ENCODE results near the gene NKX1-2.
A peak's percentile ranks its signal among the peaks of the same experiment; 100 is the strongest.

NKX1-2 gene

DNA sequence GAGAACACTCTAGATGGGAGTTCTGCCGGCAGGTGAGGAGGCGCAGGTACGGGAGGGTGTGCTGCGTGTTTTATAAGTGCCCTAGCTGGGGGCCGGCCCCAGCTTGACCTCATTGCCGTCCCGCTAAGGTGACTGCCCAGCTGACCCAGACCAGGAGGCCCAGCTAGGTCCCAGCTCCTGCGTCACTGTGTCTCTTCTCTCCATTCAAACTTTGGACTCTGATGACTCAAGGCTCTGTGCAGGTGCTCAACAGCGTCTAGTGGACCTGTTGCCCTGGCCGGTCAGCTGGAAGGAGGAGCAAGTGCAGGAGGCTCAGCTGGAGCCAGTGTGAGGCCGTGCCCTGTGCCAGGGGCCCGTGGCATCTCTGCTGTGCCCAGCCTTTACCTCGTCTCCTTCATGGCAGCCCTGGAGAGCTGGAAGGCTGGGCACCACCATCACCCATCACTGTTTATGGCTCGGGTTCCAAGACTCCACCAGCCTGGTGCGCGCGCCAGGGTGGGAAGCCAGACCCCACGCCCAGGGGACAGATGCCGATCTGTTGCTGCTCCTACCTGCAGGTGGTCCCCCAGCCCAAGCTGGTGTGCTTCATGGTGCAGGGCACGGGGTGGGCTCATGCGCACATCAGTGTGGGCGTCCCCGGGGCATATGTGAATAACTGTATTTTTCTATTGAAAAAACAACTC is 26.3 kb upstream of the NKX1-2 start:
- no peak for DNase-seq (ENCODE audit: low read depth)

DNA sequence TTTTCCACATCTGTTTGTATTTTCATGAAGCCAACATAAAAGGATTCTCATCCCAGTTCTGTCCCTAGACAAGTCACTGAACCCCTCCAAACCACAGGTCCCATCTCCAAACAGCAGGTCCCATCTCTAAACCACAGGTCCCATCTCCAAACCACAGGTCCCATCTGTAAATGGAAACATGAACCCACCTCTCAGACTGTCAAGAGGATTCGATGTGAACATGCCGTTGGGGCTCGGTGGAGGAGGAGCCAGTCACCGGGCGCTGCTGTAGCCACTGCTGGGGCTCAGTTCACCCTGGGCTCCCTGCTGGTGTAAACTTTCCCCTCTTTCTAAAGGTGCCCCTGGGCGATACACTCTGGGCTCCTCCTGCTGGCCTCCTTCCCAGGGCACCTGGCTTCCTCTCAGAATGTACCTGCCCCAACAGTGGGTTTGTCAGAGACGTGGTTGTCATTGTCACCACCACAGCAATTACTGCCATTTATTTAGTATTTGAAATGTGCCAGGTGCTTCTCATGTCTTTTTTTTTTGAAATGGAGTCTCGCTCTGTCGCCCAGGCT is 24.8 kb upstream of the NKX1-2 start:
- DNase-seq (ENCODE audit: low read depth): no peak

DNA sequence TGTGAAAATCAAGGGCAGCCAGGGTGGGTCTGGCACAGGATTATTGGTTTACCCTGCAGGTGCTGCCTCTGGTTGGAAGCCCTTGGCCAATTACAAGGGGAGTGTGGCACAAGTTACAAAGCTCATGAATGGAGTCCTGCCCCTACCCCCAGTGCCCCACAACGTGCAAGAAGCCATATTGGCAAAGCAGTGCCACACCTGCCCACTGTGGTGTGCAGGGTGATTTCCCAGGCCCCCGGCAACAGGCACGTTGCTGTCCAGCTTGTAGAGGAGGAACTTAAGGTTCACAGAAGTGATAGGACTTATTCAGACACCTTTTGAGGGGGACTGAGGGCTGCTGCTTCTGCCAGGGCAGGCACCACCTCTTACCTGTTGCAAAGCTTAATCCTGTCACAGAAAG is 23.2 kb upstream of the NKX1-2 start:
- DNase-seq (ENCODE audit: low read depth): no peak

DNA sequence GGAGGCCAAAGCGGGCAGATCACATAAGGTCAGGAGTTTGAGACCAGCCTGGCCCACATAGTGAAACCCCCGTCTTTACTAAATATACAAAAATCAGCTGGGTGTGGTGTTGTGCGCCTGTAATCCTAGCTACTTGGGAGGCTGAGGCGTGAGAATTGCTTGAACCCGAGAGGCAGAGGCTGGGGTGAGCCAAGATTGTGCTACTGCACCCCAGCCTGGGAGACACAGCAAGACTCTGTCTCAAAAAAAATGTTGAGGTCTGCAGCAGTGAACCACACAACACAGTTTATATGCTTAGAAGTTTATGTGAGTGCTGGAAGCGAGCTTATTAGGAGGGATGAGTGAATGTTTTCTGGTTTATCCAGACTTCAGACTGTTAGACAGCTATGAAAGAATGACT is 22.2 kb upstream of the NKX1-2 start:
- no peak for DNase-seq (ENCODE audit: low read depth)

DNA sequence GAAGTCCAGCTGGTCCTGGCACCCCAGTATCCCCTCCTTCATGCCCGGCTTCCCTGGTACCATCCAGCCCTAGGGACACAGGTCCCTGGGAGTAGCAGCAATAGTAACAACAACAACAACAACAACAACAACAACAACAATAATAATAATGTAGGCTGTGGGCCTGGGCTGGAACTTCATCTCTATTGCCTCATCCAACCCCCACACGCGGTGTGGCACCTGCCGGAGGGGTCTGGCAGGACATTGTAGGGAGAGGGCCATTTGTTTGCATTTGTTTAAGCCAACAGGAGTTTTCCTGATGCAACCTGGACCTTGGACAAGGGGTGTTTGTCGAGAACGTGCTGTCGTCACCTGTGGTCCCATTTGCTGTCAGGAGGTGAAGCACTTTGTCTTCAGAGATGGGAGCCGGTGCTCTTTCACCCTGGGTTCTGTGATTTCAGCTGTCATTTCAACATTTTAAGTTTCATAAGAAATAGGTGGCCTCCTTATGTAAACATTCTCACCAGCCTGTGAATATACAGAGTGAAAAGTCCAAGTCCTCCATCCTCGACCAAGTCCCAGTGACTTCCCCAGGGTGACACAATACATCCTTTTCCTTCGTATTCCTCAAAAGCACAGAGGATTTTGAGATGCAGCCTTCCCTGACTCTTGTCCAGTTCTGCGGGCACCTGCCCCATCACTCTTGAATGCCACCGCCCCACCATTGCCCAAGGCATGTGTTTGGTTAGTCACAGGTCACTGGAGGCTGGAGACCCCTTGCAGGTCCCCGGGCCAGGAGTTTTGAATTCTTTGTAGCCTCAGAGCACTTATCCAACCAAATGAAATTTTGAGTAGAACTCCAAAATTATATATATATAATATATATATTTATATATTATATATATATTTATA is 21.0 kb upstream of the NKX1-2 start:
- DNase-seq (ENCODE audit: low read depth): no peak

DNA sequence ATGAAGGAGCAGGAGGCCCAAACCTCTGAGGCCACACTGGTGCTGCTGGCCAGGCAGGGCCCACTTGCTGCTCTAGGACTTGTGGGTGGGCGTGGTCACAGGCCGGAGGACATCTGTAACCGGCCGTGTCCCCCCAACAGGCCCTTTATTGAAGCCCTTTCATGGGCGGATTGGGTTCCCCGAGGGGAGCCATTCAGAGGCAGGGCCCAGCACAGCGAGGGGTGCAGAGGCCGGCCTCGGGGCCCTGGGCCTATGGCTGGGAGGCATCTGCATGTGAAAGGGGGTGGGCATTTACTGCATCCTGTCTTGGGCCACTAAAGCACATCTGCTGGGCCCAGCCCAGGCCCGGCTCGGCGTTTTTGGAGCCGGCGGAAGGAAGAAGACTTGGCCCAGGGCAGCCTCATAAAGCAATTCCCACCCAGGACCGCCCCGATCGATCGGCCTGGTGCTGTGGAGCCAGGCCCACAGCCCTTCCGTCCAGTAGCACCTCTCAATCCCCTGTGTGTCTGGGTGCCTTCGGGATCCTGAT is 20.2 kb upstream of the NKX1-2 start:
- no peak for DNase-seq (ENCODE audit: low read depth)

DNA sequence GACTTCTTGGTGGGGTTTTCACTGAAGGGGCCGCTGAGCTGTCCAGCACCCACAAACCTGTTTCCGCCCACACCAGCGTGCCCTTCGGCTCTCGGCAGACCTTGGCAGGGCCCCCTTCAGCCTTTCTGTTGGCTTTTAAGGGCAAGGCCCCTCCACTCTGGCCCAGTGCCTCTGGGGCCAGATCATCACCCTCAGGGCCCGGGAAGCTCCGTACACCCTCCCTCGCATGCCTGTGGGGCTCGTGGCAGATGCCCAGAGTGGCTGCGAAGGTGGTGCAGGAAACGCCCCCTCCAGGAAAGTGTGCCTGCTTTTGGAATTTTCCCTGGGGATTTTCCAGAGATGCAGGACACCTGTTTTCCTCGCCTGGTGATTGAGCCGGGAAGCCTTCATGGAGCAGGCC is 18.8 kb upstream of the NKX1-2 start:
- no peak for DNase-seq (ENCODE audit: low read depth)

DNA sequence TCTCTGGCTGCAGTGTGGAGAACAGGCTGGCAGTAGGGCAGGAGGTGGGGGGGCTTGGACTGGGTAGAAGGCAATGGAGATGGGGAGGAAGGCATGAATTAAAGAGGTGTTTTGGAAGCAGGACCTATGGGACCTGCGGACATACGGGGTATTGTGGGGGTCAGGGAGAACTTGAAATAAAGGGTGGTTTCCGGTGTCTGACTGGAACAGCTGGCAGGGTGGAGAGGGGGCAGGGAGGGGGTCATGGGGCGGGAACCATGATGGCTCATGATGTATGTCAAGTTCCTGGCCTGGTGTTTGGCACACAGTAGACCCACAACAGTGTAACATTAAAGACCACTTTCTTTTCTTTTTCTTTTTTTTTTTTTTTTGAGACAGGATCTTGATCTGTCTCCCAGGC is 17.3 kb upstream of the NKX1-2 start:
- no peak for DNase-seq (ENCODE audit: low read depth)

DNA sequence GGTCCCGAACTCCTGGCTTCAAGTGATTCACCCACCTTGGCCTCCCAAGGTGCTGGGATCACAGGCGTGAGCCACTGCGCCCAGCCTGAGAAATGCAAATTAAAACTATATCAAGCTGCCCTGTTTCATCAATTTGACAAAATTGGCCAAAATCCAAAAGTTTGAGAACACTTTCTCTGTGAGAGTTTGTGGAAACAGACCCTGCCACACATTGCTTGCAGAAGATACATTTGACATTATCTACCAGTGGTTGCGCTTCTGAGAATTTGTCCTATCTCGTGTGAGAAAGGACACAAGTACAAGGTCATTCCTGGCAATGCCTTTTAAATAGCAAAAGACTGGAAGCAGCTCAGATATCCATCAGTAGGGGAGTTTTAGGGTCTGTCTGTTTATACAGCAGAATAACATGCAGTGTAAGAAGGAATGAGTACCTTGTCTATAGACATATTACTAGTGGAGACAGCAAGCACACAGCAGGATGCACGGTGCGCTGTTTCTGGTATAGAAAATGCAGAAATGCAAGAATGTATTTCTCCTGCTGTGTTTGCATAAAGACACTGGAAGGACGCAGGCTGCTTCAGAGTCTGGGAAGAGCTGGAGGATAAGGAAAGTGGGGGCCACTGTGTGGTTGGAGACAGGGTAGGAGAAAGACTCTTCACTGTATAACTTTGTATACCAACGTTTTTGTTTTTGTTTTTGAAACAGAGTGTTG is 16.1 kb upstream of the NKX1-2 start:
- DNase-seq (ENCODE audit: low read depth): no peak

DNA sequence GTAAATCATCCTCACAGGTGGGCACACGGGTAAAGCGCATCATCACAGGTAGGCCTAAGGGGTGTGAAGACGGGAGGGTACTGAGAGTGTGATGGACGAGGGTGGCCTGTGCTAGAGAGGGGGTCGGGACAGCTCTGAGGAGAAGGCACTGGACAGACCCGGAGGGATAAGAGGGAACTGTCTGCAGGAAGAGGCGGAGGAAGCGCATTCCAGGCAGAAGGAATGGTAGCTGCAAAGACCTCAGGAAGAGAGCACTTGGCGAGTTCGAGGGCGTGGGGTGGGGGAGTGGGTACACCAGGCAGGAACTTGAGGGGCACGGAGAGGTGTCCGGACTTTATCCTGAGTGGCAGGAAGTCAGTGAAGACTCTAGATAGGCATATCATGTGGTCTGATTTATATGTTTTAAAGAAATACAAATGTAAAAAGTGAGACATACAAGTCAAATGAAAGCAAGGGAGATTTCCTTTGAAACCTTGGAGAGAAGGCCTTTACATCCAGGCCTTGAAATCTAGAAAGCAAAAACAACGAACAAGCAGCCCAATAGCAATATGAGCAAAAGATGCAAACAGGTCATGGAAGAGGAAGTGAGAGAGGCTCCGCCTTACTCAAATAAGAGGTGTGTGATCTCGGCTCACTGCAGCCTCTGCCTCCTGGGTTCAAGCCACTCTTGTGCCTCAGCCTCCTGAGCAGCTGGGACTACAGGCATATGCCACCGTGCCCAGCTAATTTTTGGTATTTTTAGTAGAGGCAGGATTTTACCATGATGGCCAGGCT is 15.4 kb upstream of the NKX1-2 start:
- DNase-seq (ENCODE audit: low read depth): no peak

DNA sequence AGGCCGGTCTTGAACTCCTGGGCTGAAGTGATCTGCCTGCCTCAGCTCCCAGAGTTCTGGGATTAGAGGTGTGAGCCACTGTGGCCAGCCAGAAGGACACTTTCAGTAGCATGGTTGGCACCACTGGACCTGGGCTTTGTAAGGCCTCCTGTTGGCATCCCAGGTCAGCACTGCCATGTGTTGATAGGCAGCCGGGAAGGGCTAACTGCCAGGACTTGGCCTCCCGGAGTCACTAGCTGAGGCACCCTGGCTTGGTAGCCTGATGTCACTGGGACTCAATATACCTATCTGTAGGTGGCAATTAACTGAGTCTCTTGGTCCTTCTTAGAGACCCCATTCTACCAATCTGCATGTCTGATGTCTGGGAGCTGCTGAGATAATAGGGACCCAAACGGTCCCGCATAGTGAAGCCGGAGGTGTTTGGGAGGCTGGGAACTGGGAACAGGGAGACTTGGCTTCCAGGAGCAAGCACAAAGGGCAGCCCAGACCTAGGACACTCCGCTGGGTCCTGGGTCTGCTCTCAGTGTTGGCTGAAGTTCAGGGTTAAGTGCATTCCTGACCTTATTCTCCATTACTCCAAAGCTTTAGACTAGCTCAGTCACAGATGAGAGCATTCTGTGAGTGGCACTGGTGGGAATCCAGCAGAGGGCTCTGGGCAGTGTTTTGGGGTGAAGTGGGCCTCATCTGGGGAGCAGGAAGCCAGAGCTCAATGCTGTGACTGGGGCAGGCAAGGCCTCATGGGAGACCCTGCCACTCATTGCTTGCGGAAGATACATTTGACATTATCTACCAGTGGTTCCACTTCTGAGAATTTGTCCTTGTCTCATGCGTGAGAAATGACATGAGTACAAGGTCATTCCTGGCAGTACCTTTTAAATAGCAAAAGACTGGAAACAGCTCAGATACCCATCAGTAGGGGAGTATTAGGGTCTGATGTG is 14.5 kb upstream of the NKX1-2 start:
- DNase-seq (ENCODE audit: low read depth): no peak

DNA sequence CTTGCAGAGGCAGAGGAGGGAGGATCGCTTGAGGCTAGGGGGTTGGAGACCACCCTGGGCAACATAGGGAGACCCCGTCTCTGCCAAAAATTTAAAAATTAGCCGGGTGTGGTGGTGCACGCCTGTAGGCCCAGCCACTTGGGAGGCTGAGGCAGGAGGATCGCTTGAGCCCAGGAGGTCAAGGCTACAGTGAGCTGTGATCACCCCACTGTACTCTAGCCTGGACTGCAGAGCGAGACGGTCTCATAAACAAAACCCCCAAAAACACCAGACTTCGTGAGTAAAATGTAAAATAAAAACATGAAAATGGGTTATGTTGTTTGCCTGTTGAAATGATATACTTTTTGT is 12.5 kb upstream of the NKX1-2 start:
- no peak for DNase-seq (ENCODE audit: low read depth)

DNA sequence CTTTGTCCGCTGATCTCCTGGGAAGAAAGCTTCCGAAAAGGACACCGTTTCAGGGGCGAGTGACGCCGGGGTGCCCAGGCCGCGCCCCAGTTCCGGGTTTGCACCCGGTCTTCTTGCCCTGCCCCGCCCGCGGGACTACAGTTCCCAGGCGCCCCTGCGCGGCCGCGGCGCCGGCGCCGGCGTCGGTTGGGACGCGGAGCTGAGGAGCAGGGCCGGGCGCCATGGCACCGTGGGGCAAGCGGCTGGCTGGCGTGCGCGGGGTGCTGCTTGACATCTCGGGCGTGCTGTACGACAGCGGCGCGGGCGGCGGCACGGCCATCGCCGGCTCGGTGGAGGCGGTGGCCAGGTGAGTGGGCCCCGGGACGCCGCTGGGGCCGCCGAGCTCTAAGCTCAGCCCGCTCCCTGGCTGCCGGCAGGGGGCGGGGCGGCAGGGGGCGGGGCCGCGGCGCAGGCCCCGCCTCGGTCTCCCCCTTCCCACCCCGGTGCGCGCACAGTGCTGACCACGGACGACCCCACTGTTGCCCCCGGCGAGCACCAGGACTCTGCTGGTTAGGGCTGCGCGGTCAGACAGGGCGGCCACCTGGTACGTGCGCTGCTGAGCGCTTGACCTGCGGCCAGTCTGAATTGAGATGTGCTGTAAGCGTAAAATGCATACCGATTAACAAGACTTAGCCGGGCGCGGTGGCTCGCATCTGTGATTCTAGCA is 12.0 kb upstream of the NKX1-2 start, which contains the start of gene LHPP:
LHPP (plus strand) TSS at position 182 of the 706 bp plus-strand sequence; CDS start at position 222, 40 bp downstream.
- DNase-seq (ENCODE audit: low read depth): peak; percentile 63

DNA sequence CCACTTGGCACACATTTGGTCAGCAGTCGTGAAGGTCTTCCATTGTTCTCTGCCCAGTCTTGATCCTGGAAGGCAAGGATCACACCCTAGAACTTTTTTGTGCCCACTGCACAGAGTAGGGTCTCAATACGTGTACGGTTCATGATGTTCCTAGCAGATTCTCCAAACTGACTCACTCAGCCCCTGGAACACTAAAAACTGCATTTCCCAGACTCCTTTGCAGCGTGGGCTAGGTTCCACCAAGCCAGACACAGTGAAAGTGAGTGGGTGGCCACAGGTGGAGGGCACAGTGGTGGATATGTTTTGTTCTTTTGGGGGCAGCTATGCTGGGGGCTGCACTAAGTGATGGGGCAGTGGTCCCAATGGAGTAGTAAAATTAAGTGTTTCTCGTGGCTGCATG is 10.3 kb upstream of the NKX1-2 start:
- no peak for DNase-seq (ENCODE audit: low read depth)

DNA sequence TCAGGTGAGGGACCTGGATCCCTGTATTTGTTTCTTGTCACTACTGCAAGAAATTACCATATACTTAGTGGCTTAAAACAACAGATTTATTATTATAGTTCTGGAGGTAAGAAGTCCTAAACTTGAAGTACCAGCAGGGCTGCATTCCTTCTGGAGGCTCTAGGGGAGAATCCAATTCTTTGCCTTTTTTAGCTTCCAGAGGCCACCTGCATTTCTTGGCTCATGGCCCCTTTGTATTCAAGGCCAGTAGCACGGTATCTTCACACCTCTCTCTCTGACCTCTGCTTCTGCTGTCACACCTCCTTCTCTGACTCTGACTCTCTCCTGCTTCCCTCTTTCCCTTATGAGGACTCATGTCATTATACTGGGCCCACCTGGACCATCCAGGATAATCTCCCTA is 9.6 kb upstream of the NKX1-2 start:
- DNase-seq (ENCODE audit: low read depth): no peak

DNA sequence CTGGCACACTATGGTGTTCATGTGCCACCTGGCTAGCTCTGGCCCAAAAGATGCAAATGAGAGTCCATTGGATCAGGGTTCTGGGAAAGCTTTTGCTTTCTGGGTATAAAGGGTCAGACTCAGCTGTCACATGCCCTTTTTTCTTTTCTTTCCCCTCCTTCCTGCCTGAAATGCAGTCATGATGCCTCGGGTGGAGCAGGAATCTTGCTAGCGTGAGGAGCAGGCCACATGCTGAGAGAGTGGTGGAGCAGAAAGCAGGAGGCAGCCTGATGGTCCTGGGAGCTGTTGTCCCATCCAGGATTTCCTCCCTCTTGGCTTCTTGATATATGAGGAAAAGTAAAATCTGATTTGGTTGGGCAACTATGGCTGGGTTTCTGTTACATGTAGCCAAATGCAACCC is 9.1 kb upstream of the NKX1-2 start:
- no peak for DNase-seq (ENCODE audit: low read depth)

DNA sequence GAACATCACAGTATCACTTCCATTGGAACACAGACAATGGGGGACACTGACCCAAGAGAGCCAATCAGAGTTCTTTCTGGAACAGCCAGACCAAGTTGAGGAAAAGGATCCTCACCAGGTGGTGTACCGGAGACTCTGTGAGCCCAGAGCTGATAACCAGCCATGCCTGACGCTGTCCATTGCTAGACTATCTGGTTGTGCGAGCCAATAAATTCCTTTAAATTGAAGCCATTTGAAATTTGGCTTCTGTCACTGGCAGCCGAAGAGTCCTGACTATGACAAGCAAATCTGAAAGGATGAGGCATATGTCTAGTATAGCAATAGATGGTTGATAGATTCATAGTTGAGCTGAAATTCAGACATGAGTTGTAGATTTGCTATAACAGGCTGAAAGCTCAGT is 8.6 kb upstream of the NKX1-2 start:
- DNase-seq (ENCODE audit: low read depth): no peak

DNA sequence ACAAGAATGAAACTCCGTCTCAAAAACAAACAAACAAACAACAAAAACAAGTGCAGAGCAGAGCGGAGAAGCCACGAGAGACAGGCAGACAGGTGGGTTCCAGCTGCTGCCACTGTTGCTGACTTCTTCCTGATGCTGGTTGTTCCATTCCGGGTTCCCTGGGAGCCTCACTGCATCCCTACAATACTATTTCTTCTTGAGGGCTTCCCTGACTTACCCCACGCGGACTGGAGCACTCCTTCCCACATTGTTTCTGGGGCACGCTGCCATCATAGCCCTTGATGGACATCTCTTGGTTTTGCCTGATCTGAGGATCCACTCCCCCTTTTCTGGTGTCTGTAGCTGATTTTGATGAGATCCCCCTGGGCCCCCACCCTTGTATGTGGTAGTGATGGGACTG is 5.6 kb upstream of the NKX1-2 start:
- DNase-seq (ENCODE audit: low read depth): no peak

DNA sequence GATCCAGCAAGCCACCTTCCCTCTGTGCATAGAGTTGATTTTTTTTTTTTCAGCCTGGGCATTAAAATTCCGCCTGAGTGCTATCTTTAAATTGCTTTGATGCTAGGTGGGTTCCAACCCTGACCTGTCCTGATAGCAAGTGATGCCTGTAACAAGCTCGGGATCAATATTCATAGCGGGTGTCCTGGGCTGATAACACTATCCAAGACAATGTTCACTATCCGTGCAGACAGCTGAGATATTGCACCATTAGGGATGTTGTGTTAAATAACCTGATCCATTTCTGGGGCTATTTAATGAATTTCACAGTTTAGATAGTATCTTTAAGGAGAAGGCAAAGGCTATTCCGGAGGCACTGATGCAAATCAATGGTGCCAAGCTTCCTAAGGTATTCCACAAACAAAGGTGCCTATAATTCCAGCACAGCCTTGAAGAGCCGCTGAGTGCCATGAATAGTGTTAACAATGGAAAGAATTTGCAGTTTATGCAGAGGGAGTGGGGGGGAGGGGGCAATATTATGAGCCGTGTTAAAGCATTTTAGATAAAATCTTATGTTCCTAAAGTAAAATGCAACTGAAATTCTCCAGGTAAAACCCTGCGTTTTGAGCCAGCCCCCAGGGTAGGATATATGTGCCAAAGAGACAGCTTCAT is 4.2 kb upstream of the NKX1-2 start:
- DNase-seq (ENCODE audit: low read depth): no peak

All from stromal cell of bone marrow (primary cell).